NOMO-1 (cell line): ENCODE data around the gene TMEM72.
"Not testable (repeated sequence)": the region's sequence is repeated elsewhere in the genome, so short reads cannot be mapped to it uniquely, and the experiment has no call there.

Experiments
- DNase-seq, 2 experiments: peaks; one replicate each; lab custom pipeline; 2025; ENCODE audit not compliant: unreplicated experiment in 2 of 2; lab: John Stamatoyannopoulos, UW

Gene TMEM72

DNA sequence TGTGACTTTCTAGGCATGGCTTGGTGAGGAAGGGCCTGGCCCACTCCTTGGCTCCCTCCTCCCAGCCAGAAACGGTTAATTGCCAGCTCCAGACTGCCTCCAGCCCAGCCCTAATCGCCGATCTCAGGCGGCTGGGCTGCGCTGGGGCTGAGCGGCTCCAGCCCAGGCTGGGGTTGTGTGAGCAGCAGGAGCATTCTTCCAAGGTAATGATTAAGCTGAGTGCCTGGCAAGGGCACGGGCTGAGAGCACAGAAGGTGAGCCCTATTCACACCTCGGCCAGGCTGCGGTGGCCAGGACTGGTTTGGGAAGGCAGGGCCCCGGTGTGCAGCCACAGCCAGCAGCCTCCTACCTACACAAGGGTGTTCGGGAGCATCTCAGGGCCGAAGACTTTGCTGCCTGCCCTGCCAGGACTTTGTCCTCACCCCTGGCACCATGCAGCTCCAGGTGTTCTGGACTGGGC is at the start of gene TMEM72:
Gene TMEM72 (plus strand): TSS at position 257 of the 460 bp plus-strand sequence. CDS start 176 bp downstream, at position 433.
- no peak for DNase-seq

DNA sequence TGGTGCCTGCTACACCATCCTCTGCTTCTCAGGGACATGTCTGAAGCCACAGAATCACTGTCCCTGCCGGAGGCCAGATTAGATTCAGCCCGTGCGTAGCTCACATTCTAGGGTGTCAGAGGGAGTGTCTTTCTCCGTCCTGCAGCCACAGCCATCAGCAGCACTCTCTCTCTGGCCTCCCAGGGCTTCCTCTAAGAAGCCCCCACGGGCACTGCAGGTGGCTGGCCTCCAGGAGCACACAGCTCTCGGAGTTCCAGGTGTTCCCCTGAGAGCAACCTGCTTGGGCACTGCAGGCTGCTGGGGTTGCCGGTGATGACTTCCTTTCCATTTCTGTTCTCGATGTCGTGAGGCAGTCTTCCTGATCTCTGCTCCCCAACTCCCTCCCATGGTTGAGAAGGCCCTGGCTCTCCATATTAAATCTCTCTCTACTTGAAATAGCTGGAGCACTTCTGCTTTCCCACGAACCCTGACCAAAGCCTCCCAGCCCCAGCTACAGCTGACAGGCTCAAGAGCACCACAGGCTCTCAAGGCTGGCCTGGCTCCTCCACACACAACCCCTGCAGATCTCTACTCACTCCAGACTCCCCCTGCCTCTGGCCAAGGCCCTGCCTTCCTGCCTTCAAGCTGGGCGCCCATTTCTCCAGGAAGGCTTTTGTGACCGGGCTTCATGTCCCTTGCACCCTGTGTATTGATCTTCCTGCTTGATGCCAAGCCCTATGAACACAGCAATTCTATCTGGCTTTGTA is 49.0 kb upstream of the TMEM72 start:
- DNase-seq: no peak

DNA sequence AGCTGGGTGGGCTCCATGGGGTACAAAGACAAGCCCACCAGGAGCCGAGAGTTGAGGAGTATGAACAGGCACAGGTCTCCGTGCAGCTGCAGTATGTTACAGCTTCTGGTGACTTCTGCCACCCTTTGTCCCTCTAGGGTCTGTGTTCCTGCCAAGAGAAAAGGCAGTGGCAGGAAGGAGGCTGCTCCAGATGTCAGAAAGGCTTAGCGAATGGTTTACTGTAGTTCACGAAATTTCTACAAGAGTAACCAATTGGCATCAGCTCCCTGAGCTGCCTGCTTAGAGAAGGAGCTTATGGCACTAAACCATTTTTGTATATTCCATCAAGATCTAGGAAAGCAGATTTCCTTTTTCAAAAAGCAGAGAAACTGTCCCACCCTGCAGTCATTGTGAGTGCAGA is 48.2 kb upstream of the TMEM72 start:
- no peak for DNase-seq

DNA sequence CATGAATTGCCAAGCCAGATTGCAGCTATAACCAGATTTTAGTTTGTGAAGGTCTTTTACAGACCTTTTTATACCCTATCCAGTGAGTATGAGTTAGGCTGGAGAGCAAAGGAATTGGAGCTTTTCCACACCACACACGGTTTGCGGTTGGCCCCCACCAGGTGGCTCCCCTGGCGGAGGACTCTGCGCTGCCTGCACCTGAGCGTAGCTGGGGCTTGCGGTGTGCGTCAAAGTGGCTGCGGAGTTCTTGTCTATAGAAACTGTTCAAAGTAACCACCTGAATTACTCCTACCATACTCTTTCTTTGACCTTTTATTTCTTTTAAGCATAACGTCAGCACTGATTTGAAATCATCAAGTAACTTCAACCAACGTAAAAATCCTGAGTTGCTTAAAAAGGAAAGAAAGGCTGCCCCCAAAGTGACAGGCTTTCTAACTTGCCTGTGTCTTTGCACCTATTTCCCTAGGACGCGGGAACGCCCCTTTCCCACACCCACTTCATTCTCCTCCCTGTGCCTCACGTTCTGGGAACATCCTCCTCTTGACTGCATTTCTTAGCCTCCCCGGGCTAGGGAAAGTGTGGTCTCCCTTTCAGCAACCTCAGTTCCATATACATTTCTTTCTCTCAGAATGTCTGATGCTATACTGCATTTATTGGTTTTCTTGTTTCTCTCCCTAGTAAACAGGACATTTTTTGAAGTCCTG is 47.6 kb upstream of the TMEM72 start:
- DNase-seq: no peak

DNA sequence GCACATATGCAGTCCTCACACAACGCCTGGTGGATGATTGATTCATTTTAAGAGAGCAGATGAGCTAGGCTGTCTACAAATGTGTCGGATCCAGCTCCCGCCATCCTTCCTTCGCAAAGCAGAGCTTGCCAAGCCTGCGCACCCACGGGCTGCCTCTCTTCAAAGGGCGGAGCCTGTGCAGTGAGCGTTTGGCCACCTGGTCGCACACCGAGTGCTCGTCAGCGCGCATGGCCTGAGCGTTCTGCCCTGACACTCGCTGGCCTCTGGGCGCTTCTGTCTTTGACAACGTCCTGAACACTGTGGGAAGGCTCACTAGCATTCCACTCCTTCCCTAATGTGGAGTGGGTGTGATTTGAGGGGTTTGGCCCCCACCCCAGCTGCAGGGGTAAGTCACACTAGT is 47.1 kb upstream of the TMEM72 start:
- DNase-seq: peak in 1 of 2 experiments; percentile 2

DNA sequence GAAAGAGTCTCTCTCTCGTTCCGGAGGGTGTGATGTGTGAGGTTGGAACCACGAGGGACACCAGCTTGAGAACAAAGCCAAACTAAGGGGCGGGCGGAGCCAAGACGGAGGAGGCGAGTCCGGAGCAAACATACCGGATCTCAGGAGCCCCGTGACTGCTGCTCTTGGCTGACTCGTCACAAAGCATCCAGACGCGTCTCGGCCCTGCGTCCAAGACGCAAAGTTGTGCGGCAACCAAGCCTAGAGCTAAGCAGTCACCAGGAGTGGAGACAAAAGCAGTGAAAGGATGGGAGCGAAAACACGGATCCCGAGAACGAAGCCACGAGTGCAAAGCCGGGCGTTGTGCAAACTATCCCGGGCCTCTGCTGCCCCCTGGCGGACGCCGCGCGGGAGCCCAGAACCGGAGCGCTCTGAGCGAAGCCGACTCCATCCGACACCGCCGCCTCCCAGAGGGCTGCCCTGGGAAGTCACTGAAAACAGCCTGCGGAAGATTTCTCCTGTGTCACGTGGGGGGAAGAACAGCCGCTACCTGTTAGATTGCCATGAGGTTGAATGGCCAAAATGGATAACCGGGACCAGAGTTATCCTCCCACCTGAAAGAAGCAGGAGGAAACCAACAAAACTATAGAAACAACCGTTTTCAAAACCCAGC is 46.4 kb upstream of the TMEM72 start:
- peak; percentile 65 to 70 for DNase-seq

DNA sequence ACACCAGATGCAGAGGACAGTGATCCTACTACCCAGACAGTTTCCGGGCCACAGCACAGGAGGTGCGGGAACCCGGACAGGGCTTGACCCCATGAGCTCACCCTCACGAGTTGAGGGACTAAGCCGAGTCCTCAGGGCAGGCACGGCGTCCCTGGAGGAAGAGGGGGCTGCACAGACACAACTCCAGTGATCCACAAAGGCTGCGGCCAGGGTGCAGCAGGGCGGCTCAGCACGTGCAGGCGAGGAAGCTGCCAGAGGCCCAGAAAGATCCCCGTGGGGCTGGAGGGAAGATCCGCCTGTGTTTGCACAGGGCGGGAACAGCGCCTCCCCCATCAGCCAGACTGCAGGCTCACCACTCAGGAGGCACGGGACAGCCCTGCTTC is 45.9 kb upstream of the TMEM72 start:
- no peak for DNase-seq

DNA sequence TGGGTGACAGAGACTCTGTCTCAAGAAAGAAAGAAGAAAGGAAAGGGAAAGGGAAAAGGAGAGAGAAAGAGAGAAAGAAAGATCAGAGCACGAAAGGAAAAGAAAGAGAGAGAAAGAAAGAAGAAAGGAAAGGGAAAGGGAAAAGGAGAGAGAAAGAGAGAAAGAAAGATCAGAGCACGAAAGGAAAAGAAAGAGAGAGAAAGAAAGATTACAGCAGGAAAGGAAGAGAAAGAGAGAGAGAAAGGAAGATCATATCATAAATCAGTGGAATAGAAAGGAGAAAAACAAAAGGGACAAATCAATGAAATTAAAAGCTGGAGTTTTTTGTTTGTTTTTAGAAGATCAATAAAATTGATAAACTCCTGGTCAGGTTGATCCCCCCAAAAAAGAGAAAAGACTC is 44.8 kb upstream of the TMEM72 start:
- not testable (repeated sequence) for DNase-seq

DNA sequence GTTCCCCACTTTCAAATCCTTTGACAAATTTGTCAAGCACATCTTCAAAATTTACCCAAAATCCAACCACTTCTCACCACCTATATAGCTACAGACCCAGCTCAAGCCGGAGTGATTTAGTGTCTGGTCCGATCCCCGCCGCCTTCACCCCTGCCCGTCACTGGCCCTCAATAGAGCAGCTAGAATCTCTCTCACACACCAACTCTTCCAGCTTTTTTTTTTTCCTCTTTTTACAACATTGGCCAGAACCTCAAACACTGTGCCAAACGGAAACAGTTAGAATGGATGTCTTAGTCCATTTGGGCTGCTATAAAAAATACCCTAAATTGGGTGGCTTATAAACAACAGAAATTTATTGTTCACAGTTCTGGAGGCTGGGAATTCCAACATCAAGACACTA is 41.1 kb upstream of the TMEM72 start:
- no peak for DNase-seq

DNA sequence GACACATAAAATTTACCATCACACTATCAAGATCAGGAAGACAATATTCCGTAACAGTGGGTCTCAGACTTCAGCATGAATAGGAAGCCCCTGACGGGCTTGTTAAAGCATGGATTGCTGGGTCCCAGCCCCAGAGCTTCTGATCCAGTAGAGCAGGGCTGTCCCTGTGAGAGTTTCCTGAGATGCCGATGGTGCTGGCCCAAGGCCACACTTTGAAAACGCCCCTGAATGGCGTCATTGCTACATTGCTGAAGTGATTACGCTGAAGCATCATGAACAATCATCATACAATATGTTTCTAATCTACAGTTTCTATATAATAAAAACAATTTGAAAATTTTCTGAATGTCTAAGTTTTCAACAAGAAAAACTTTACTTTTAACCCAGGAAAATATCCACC is 38.0 kb upstream of the TMEM72 start:
- DNase-seq: no peak

DNA sequence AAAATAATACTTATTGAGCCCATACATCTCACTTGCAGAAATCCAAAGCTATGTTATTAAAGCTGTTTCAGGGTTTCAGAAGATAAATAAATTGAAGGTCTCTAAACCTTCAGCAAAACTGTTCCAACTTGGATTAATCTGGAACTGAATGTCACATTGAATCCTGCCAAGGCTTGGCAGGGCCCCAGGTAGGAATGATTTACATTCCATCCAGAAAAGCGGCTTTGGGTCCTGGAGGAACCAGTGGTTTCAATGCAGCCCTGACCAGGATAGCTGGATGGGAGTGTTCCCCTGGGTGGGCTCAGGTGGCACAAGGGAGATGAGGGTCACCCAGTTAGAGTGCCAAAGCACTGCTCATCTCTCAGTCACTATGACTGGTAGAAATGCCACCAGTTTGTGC is 37.0 kb upstream of the TMEM72 start:
- DNase-seq: no peak

DNA sequence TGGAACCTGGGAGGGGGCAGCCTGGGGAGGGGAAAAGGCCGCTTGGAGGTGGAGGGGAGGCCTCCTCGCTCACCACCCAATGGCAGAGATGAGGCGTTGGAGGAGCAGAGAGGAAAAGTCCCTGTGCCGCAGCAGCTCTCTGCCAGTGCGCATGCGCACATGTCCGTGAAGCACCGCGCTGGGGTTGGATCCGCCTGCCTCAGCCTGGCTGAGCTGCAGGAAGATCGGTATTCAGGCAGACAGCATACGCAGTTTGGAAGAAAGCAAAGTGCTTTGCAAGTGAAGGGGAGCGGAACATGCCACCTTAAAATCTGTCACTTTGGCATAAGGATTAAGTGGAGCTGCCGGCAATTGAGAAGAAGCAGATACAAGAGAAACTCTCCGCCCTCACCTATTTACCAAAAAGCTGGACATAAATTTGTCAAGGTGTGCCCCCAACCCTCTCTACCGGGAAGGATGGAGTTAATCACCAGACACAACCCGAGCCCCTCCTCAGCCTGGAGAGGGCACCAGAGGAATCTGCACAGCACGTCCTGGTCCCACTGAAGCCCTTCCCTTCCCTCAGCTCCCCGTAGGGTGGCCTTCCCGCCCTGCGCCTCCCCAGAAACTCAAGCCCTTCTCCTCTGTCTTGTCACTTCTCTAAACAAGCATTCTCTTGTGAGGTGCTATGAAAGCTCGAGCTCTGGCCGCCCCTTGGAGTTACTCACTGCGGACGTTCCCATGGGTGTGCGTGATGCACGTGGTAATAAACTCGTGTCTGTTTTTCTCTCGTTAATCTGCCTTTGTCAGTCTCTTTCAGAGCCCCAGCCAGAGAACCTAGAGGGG is 32.2 kb upstream of the TMEM72 start:
- peak; percentile 3 to 51 for DNase-seq

DNA sequence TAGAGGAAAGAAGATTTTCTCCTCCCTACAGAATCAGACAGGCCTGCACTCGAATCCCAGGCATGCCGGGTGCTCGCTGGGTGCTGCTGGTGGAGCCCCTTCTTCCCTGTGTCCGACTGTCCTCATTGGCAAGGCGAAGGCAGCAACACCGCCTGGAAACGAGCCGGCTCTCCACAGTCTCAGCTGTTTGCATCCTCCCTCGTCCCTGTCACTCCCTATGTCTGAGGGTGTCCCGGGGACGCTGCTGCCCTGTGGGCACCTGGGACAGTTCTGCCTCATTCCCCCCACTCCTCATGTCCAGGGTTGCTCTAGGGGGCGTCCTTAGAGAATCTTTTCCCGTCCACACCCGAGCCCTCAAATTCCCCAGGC is 31.6 kb upstream of the TMEM72 start:
- no peak for DNase-seq

DNA sequence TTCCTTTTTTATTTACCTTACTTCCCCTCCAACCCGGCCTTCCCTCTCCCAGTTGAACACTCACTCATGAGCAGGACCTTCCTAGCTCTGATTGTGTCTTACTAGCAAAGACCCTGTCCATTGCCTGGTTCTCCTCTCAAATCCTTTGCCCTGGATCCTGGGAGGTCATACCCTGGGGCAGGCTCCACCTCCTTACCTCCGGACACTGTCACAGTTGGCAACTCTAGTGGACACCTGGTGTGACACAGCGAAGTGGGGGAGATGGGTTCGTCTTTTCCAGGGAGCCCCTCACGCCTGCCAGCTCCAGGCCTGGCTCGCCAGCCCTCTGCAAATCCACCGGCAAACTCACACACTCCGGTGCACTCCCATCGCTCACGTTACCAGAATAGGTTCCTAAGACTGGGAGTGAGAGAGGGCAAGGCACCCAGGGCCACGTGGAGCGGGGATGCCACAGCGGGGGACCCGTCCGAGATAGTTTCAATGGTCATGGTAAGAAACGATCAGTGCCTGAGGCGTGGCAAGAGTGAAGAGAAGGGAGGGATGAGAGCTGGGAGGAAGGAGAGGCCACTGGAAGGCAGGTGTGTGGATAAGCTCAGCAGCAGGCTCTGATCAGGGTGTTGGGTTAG is 30.9 kb upstream of the TMEM72 start:
- no peak for DNase-seq

DNA sequence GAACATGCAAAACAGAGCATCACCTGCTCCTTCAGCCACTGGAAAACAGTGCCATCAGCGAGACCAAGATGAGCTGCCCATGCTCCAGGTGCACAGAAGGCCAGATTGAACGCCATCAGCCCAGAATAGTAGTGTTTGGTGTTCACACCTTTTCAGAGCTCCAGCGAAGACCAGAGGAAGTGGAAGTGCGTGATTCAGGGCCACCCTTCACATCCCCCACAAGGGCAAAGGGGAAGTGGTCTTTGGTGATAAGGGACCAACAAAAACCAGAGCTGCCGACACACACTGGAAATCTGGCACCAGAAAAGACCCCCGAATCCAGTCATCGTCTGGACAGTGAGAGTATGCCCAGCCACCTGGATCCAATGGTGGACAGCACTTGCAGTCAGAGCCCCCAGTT is 29.5 kb upstream of the TMEM72 start:
- DNase-seq: peak; percentile 17 to 56

DNA sequence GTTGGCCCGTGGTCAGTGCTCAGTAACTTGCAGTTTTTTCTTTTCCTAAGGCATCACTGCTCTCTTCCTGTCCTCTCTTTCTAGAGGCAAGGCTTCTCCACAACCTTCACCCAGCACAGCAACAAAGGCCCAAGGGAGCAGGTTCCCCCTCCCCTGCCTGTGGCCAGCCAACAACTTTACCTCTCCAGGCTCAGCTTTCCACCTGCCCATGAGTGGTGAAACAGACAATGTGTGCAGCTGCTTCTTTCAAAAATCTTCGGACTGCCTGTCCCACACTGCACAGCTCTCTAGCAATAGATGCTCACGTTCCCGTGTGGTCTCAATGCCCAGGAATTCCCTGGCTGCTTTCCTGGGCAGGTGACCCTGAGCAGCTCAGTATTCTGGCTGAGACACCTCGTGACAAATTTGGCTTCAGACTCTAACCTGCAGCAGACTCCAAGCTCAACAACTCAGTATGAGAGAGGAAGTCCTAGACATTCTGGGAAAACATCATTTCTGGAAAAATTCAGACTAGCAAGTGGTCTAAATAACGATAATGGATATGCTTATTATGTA is 28.9 kb upstream of the TMEM72 start:
- no peak for DNase-seq

DNA sequence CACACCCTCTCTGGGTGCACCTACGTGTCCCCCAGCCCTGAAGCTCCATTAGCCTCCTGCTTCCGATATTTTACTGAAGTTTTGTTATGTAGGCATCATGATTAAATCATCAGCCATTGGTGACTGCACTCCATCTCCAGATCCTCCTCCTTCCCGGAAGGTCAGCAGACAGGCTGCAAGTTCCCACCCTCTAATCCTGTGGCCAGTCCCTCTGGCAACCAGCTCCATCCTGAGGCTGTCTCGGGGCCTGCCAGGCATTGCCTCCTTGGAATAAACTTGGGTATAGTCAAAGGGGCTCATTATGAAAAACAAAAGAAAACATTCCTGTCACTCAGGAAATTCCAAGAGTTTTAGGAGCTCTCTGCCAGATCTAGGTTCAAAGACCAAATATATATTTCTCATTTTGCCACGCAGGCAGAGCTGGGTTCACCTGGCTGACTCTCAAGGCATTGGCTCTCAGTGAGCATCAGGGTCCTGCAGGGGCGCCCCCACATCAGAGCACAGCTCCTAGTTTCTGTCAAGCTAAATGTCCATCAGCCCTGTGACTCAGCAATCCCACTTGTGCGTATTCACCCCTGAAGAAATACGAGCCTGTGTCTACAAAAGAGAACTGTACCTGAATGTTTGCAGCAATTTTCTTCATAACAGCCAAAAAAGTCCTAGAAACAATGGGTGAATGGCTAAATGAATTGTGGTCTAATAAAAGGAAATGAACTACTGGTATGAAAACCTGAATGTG is 27.4 kb upstream of the TMEM72 start:
- no peak for DNase-seq

DNA sequence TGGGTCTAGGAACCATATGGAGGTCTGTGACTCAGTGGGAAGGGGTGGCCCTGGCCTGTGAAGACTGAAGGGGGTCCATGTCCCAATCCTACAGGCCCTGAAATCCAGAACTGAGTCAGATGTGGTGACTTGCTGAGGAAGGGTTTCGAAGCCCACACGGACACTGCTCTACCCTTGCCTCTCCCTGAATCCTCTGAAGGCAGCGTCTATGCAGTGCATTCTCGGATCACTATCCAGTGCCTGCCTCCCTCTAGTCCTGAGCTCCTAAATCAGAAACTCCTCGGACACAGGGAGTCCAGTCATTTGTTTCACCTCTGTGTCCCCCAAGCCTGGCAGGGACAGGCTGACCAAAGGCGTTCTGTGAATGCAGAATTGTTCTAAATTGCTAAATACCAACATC is 25.4 kb upstream of the TMEM72 start:
- no peak for DNase-seq

DNA sequence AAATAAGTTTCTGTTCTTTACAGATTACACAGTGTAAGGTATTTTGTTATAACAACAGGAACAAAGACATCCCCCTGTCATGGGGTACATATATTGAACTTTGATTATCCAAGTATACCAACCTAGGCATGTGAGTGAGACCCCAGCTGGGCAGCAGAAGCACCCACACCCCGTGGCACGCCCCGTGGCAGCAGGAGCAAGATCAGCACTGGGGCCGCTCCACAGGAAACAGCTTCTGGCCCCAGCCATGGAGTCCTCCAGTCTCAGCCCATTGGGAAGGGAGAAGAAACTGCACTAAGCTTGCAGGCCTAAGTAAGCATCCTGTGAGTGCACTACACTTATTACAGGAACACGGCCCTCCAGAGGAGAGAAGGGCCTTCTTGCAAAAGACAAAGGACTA is 24.2 kb upstream of the TMEM72 start:
- DNase-seq: no peak

DNA sequence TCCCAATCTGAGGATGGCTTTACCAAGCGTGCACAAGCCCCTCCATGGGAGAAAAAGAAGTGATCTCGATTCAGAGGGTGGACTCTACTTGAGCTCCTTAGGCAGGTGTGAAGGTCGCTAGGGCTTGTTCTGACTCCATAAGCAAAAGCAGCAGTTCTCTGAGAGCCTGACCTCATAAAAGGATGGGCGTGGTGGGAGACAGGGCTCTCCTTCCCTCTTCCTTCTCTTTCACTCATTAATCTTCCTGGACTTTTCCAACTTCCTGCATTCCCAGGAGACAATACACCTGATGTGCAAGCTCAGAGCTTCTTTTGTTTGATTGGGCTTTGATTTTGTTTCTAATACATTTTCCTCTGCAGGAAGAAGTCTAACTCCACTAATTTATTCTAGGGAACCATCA is 22.3 kb upstream of the TMEM72 start:
- DNase-seq: no peak
